Panc1 (cell line): ENCODE measurements around the gene ALX4. TPM values are rescaled to one million over a fixed set of nuclear protein-coding genes. Genes with fewer than 3 reads are reported as not detected.

Source experiments
- ATAC-seq: fragments of 200-7000 bp; cut with Tn5 transposase; 2 replicates; pipeline ENCODE4 v1.9.1; 2020; ENCODE audit warnings: mild to moderate bottlenecking, moderate library complexity
- BruUV-seq: library from RNA; stranded (reverse); fragments of 400-500 nt; replicated peaks from 2 replicates; lab custom pipeline; 2021; lab: Mats Ljungman, UMichigan
- CTCF ChIA-PET: fragments of 300-600 bp; sonication (Branson Sonifier 250); formaldehyde crosslinking; loops from one replicate; lab custom pipeline; 2022; ENCODE audit warnings: antibody characterized with exemption; lab: Charles Lee
- POLR2A ChIA-PET: fragments of 300-600 bp; sonication (Branson Sonifier 250); formaldehyde crosslinking; loops from one replicate; lab custom pipeline; 2022; ENCODE audit warnings: antibody characterized with exemption; lab: Charles Lee
- DNase-seq: peaks from one replicate; pipeline ENCODE4 v3.0.0-alpha.2; 2010; ENCODE audit warnings: low read depth, low spot score
- H3K27ac ChIP-seq: 2 replicates; pipeline ENCODE4 v1.5.1; 2011; ENCODE audit warnings: mild to moderate bottlenecking, low read length, inconsistent platforms
- H3K27me3 ChIP-seq: fragments of 200-500 bp; sonication (Bioruptor generic); 2 replicates; pipeline ENCODE4 v1.6.0; 2014; ENCODE audit warnings: low read length, inconsistent platforms; ENCODE audit not compliant: control insufficient read depth, insufficient read depth
- H3K36me3 ChIP-seq: fragments of 200-500 bp; sonication (Bioruptor generic); 2 replicates; pipeline ENCODE4 v1.5.1; 2014; ENCODE audit warnings: inconsistent platforms, mild to moderate bottlenecking, low read length, moderate library complexity; ENCODE audit not compliant: control insufficient read depth, insufficient read depth
- H3K4me1 ChIP-seq: 2 replicates; pipeline ENCODE4 v1.5.1; 2011; ENCODE audit warnings: inconsistent platforms, mild to moderate bottlenecking, low read length, moderate library complexity; ENCODE audit not compliant: control insufficient read depth, insufficient read depth
- H3K4me3 ChIP-seq, 2 experiments: 2 replicates each; pipeline ENCODE4 v1.5.1; 2011 to 2012; ENCODE audit warnings: low read depth in 2 of 2, low read length in 2 of 2, mild to moderate bottlenecking in 2 of 2, inconsistent platforms in 1 of 2, moderate library complexity in 1 of 2
- H3K9me3 ChIP-seq: fragments of 200-500 bp; sonication (Bioruptor generic); 2 replicates; pipeline ENCODE4 v1.5.1; 2014; ENCODE audit warnings: low read depth, mild to moderate bottlenecking, inconsistent platforms, low read length, moderate library complexity; ENCODE audit not compliant: control insufficient read depth, insufficient read depth
- POLR2AphosphoS5 ChIP-seq: IDR thresholded peaks from 2 replicates; pipeline ENCODE4 v1.6.1; 2012; ENCODE audit warnings: mild to moderate bottlenecking, low read depth, low read length, moderate library complexity
- REST ChIP-seq, 2 experiments: IDR thresholded peaks; 2 replicates each; pipeline ENCODE4 v1.6.1; 2011 to 2012; ENCODE audit warnings: low read depth in 2 of 2, control low read depth in 1 of 2, low read length in 1 of 2, mild to moderate bottlenecking in 1 of 2, moderate library complexity in 1 of 2; ENCODE audit not compliant: insufficient read depth in 1 of 2
- SIN3A ChIP-seq: IDR thresholded peaks from 2 replicates; pipeline ENCODE4 v1.6.1; 2012; ENCODE audit warnings: low read depth, mild to moderate bottlenecking, low read length, moderate library complexity, borderline replicate concordance; ENCODE audit not compliant: insufficient read depth
- TCF7L2 ChIP-seq: IDR thresholded peaks from 2 replicates; pipeline ENCODE4 v1.6.1; 2011; ENCODE audit warnings: mild to moderate bottlenecking, low read depth, low read length, inconsistent platforms
- in situ Hi-C: cut with HindIII; loops from 2 replicates; pipeline ENCODE4 v1.10.0; 2016; ENCODE audit warnings: low sequenced_read_pairs, low pct_unique_long_range_greater_than_20kb
- intact Hi-C: fragments of 100-400 bp; cut with micrococcal nuclease; formaldehyde crosslinking; loops from one replicate; pipeline ENCODE4 v1.10.0; 2022; ENCODE audit not compliant: unreplicated experiment
- total RNA-seq: library from RNA; stranded (reverse); gene quantifications from one replicate; pipeline ENCODE4 v1.2.1, GENCODE V29; 2021; ENCODE audit not compliant: unreplicated experiment
- TF ChIP-seq, protein P1 (sequence below): fragments of 450-650 bp; IDR thresholded peaks from 2 replicates; pipeline ENCODE4 v1.5.1; 2017; ENCODE audit warnings: mild to moderate bottlenecking

The ALX4 gene
- total RNA-seq, 1 experiment from 2014 or later = 1.0 TPM

- in situ Hi-C loops = no loop called here
- H3K9me3 ChIP-seq = no peaks in the 10 kb centered on the region
- H3K4me3 ChIP-seq = no peak overlapping the region
- ATAC-seq (no peak), DNase-seq (no peak)
- intact Hi-C loops = no loop called here
- H3K4me1 ChIP-seq = no peaks in the 10 kb centered on the region
- TF ChIP-seq TCF7L2 (no peak), SIN3A (no peak), POLR2AphosphoS5 (no peak), REST (IDR thresholded peaks at IDR 0.05; ENCODE audit: insufficient read depth in 1 of 2, low read depth in 2 of 2, low read length in 1 of 2) (no peak)
- TF ChIP-seq, protein P1, sequence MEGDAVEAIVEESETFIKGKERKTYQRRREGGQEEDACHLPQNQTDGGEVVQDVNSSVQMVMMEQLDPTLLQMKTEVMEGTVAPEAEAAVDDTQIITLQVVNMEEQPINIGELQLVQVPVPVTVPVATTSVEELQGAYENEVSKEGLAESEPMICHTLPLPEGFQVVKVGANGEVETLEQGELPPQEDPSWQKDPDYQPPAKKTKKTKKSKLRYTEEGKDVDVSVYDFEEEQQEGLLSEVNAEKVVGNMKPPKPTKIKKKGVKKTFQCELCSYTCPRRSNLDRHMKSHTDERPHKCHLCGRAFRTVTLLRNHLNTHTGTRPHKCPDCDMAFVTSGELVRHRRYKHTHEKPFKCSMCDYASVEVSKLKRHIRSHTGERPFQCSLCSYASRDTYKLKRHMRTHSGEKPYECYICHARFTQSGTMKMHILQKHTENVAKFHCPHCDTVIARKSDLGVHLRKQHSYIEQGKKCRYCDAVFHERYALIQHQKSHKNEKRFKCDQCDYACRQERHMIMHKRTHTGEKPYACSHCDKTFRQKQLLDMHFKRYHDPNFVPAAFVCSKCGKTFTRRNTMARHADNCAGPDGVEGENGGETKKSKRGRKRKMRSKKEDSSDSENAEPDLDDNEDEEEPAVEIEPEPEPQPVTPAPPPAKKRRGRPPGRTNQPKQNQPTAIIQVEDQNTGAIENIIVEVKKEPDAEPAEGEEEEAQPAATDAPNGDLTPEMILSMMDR = no peak
- H3K27ac ChIP-seq = no peak overlapping the region
- ChIA-PET CTCF (no interaction called here), POLR2A (no interaction called here)
- no peaks in the 10 kb centered on the region for H3K36me3 ChIP-seq
- H3K27me3 ChIP-seq = no peaks in the 10 kb centered on the region; the same call in 1 of the 2 replicates
- no TSS peak for BruUV-seq
Observed at GRCh38 chr11:44348114-44348513, 38.2 kb upstream of the ALX4 start.

- Histone ChIP-seq H3K4me3 (no peak overlapping the region), H3K9me3 (no peaks in the 10 kb centered on the region), H3K27me3 (no peaks in the 10 kb centered on the region; the same call in 1 of the 2 replicates), H3K4me1 (no peaks in the 10 kb centered on the region), H3K27ac (no peak overlapping the region), H3K36me3 (no peaks in the 10 kb centered on the region)
- CTCF ChIA-PET = interaction anchor here (0.8 kb wide), 1 partner anchor 11 kb away, joined by 3 read pairs; no protein-coding TSS in a partner anchor
- in situ Hi-C loops = no loop called here
- BruUV-seq = no TSS peak
- intact Hi-C loops = no loop called here
- no peak for ATAC-seq
- no peak for TF ChIP-seq TCF7L2
- no peak for TF ChIP-seq REST (IDR thresholded peaks at IDR 0.05; ENCODE audit: insufficient read depth in 1 of 2, low read depth in 2 of 2, low read length in 1 of 2)
- TF ChIP-seq SIN3A = no peak
- TF ChIP-seq, protein P1 = no peak
- TF ChIP-seq POLR2AphosphoS5 = no peak
- no peak for DNase-seq
- POLR2A ChIA-PET = no interaction called here
Observed at GRCh38 chr11:44347538-44347937, 37.6 kb upstream of the ALX4 start.
